GM18907 (cell line): ENCODE measurements around the gene PLPP2.

ENCODE experiments used
- ATAC-seq: cut with Tn5 transposase; IDR thresholded peaks from one replicate; pipeline ENCODE4 v1.9.1; 2021; ENCODE audit warnings: mild to moderate bottlenecking, moderate library complexity; ENCODE audit not compliant: unreplicated experiment

The PLPP2 gene

DNA sequence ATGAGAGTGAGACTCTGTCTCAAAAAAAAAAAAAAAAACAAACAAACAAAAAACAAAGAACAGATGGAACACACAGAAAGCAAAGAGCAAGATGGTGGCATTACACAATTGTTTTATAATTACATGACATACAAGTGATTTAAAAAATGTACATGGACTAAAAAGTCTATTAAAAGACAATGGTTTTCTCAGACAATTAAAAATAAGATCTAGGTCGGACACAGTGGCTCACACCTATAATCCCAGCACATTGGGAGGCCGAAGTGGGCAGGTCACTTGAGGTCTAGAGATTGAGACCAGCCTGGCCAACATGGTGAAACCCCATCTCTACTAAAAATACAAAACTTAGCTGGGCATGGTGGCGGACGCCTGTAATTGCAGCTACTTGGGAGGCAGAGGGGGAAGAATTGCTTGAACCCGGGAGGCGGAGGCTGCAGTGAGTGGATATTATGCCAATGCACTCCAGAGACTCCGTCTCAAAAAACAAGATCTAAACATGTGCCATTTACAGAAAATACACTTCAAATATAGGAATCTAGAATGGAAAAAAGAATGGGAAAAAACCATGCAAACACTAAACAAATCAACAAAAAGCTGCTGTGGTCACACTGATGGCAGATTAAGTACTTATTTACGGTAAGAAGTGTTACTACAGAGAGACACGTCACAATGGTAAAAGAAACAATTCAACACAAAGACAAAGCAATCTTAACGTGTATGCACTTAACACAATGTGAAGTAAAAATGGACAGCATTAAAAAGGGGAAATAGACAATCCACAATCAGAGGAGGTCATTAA is 26.7 kb upstream of the PLPP2 start:
- no peak for ATAC-seq

DNA sequence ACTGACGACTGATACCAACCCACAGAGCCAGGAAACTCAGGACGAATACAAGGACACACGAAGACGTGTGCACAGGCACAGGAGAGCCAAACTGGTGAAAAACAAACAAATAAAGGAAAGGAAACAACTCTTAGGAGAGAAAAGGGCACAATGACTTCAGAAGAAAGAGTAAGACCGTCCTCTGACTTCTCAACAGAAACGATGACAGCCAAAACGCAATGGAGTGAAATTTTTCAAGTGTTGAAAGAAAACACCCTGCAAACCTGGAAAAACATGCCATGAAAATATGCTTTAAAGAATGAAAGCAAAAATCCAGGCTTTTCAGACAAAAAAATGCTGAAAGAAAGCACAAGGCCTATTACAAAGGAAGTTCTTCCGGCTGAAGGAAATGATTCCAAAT is 24.6 kb upstream of the PLPP2 start:
- ATAC-seq = no peak

GRCh38 chr19:313988-314815 is 23.0 kb upstream of the PLPP2 start:
- no peak for ATAC-seq

- ATAC-seq = no peak
Observed at GRCh38 chr19:313169-313987, 22.2 kb upstream of the PLPP2 start.

GRCh38 chr19:311813-312261 is 20.6 kb upstream of the PLPP2 start:
- no peak for ATAC-seq

- ATAC-seq = no peak
Observed at GRCh38 chr19:310781-311496, 19.7 kb upstream of the PLPP2 start.

GRCh38 chr19:310141-310651 is 19.0 kb upstream of the PLPP2 start:
- ATAC-seq = no peak

GRCh38 chr19:309206-309565 is 18.0 kb upstream of the PLPP2 start:
- ATAC-seq = no peak

DNA sequence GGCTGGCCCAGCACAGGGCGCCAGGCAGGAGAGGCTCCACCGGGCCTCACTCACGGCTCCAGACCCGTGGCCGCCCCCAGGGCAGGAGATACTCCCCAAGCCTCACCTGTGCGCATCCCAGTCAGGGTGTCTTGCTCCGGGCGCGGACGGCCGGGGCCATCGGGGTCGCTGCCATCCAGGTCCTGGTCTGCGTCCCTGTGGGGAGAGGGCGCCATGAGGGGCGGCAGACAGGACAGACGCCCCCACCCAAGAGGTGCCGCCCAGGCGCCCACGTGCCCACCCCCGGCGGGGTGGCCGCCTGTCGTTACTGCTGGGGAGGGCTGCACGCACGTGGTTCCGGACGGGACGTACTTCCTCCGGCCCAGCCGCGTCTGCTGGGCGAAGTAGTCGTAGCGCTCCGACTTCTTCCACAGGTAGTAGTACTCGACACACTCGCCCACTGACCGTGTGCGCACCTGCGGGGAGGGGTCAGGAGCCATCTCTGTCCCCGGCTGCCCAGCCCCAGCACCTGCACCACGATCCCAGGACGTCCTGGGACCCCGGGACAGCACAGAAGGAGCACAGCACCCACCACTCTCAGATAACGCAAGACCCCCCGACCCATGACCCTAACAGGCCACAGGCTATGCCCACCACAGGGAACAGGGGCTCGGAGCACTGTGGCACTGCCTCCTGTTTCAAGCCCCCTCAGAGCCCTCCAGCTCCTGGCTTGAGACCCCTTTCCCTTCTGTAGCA is 17.4 kb upstream of the PLPP2 start:
- no peak for ATAC-seq

DNA sequence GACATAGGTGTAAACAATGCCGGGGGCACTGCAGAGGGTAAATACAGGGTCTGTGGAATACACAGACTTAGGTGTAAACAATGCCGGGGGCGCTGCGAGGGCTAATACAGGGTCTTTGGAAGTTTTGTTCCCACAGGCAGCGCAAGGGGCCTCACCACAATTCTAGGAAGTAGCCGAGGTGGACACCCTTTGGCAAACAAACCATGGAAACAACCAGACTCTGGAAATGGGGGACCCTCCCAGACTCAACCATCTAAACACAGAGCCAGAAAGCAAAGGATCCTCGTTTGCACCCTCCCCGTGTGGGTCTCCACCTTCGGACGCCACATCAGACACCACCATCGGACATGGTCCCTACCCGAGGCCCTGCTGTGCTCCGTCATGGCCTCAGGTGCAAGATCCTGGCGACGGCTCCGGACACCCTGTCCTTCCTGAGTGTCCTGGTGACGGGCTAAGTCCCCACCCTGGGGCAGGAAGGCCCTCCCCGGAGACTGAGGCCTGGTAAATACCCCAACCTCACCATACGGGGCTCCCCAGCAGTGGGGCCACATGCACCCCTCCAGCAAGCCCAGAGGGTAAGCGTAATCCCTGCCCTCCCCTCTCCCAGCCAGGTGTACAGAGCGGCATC is 16.7 kb upstream of the PLPP2 start:
- ATAC-seq = no peak

DNA sequence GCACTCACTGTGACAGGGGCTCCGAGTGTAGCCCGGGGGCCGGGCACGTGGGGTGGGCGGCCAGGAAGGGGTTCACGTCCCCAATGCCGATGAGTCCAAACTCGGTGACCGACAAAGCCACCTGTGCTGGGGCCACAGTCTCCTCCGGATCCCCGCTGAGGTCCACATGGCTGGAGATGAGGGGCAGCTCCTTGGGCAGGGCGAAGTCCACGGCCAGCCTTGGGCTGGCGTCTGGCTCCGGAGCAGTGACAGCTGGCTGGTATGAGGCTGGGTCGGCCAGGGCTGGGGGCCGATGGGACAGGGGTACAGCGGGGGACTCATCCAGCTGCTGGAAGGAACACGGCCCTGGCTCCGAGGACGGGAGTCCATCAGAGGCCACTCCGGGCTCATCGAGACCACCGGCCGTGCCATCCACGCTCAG is 15.9 kb upstream of the PLPP2 start:
- no peak for ATAC-seq

GRCh38 chr19:306151-306900 is 15.1 kb upstream of the PLPP2 start:
- ATAC-seq = no peak

DNA sequence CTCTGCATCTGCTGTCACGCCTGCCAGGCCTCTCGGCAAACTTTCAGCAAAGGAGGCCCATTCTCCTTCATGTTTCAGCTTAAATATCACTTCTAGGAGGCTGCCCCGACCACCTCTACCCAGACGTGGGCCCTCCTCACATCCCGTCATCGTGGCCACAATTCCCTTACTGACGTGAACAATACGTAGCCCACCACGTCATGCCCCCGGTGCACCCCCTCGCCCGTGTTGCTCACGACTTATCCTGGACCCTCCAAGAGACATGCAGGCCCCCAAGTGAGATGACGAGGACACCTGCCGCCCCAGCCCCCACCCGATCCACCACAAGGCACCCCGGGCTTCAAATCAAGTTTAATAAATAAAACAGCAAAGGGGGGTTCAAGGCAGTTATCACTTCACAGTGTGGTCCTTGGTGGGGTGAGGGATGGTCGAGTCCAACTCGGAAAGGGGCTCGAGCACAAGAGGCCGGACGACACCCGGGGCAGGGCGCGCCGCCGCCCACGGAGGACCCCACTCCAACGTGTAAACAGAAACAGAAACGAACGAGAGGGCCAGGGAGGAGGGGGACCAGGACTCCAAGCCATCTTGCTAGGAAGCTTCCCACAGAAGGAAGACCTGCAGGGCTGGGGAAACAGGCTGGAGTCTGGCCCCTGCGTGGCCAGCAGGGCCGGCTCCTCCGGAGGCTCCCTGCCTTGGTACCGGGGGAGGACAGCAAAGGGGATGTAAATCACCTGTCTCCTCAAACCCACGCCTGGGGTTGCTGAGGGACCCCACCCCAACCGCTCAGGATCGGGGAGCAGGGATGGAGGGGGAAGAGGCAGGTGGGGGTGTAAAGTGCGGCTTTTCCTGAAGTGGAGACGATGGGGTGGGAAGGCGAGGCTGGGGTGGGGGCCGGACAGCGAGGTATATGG is 14.3 kb upstream of the PLPP2 start:
- ATAC-seq = no peak

DNA sequence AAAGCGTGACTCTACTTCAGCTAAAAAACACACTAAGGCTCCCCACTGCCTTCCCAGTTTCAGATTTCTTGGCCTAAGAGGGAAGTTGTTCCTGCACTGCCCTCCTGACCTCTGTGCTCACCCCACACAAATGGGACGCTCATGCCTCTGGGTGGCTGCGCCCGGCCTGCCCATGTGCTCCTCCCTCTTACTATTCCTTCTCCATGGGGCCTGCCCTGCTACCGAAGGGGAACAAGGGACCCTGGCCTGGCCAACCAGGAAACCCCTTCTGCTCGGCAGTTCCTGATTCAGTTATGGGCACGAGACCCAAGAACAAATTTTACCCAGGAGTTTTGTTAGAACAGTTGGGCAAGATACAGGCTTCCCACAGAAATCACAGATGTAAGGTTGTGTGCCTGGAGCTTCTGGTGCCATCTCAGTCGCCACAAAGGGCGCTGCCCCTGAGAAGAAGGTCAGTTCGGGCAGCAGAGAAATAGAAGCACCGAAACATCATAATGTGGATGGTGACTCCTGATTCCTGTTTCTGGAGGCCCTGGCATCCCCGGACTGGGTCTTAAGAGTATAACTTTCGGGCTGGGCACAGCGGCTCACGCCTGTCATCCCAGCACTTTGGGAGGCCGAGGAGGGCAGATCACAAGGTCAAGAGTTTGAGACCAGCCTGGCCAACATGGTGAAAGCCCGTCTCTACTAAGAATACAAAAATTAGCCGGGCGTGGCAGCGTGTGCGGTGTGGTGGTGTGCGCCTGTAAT is 5.4 kb upstream of the PLPP2 start:
- no peak for ATAC-seq

- no peak for ATAC-seq
Observed at GRCh38 chr19:295687-296370, 4.6 kb upstream of the PLPP2 start.

DNA sequence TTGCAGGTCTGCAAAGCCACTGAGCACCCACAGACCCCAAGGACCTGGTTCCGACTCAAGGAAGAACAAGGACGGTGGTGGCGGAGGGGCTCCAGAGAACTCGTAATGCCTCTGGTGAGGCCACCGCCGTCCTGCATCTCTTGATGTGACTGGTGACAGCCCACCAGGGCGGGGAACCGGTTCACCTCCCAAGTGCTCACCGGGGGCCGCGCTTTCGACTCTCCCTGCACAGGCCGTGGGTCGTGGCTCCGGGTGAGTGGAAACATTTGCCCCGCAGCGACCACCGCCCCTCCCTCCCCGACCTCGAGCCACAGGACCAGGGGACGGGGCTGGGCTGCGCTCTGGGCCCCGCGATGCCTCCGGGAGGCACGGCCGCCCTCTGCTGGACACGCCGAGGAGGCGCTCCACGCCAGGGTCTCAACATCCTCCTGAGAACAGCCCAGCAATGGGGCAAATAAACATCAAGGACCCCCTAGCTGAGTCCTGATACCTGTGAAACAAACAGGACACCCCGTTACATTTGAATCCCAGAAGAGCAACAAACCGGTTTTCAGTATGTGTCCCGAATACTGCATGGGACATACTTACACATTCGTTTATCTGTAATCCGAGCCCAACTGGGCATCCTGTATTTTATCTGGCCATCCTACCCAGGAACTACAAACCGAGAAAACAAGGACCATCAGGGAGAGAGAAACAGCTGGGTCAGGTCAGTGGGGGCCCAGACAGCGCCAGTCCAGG is 3.9 kb upstream of the PLPP2 start:
- ATAC-seq = no peak
